VCaP (cell line): ENCODE measurements around the gene PHAF1.

Source experiments
- H3K27ac ChIP-seq: fragments of 450-650 bp; 2 replicates; pipeline ENCODE4 v1.5.1; 2017
- CTCF ChIP-seq: fragments of 450-650 bp; conservative IDR thresholded peaks from 2 replicates; pipeline ENCODE4 v1.5.1; 2017; ENCODE audit warnings: mild to moderate bottlenecking, moderate library complexity

Gene PHAF1

GRCh38 chr16:67185651-67186134 lies 76.0 kb downstream of the PHAF1 start:
- TF ChIP-seq CTCF = no peak
- no peak overlapping the region for H3K27ac ChIP-seq

GRCh38 chr16:67186550-67186950 lies 76.8 kb downstream of the PHAF1 start:
- no peak for TF ChIP-seq CTCF
- H3K27ac ChIP-seq = no peak overlapping the region

GRCh38 chr16:67187175-67187890 lies 77.6 kb downstream of the PHAF1 start:
- no peak for TF ChIP-seq CTCF
- no peak overlapping the region for H3K27ac ChIP-seq

- no peak for TF ChIP-seq CTCF
- no peak overlapping the region for H3K27ac ChIP-seq
Observed at GRCh38 chr16:67188323-67188722, 78.6 kb downstream of the PHAF1 start.

GRCh38 chr16:67188798-67189197 lies 79.1 kb downstream of the PHAF1 start:
- no peak overlapping the region for H3K27ac ChIP-seq
- no peak for TF ChIP-seq CTCF

- no peak for TF ChIP-seq CTCF
- H3K27ac ChIP-seq = no peak within 1 kb of the TSS
Observed at GRCh38 chr16:67190041-67190440, 80.3 kb downstream of the PHAF1 start, which contains the start of gene EXOC3L1. Gene EXOC3L1, minus strand, starts transcription at chr16:67190136. Its CDS starts 460 bp downstream, at chr16:67189676.

- no peak for TF ChIP-seq CTCF
- H3K27ac ChIP-seq = no peak overlapping the region
Observed at GRCh38 chr16:67190448-67191399, 81.0 kb downstream of the PHAF1 start.
